ENCODE results near the gene CRYL1. TPM values are rescaled to one million over a fixed set of nuclear protein-coding genes. Genes with fewer than 3 reads are reported as not detected.

Gene CRYL1
- total RNA-seq, 1 donor from 2014 or later, result 30.5 TPM

DNA sequence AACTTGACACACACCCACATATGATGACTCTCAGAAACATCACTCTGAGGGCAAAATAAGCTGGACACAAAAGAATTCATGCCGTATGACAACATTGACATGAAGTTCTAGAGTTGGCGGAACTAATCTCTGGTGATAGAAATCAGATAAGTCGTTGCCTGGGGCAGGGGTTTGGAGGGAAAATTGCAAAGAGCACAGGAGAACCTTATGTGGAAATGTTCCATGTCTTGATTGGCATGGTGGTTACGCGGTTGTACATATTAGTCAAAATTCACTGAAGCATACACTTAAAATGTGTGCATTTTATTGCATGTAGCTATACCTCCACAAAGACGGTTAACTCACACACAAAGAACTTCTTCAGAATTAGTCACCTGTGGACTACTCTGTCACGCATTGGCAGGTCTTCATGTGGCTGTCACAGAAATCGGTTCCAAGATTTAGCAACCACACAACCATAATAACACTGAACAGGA is 155.7 kb downstream of the CRYL1 start:
- no peak for DNase-seq

DNA sequence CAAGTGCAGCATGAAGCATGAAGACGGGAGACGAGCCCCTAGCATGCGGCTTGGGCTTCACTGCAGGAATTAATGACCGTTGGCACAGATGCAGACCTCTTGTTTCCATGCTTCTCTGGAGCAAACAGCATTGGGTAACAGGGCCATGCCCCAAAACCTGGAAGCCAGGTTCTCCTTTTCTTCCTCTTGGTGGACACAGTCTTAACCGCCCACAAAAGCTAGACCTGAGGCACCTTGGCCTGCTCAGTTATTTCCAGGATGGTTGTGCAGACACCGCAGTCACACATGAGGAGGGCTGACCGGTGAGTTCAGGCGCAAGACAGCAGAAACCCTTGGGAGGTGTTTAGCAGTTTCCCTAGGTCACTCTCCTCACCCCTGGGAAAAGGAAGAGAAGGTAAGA is 159.6 kb downstream of the CRYL1 start:
- DNase-seq, result no peak

- DNase-seq, result no peak
Observed at GRCh38 chr13:20363603-20364002, 162.1 kb downstream of the CRYL1 start.

- DNase-seq, result no peak
Observed at GRCh38 chr13:20363172-20363571, 162.5 kb downstream of the CRYL1 start.

DNA sequence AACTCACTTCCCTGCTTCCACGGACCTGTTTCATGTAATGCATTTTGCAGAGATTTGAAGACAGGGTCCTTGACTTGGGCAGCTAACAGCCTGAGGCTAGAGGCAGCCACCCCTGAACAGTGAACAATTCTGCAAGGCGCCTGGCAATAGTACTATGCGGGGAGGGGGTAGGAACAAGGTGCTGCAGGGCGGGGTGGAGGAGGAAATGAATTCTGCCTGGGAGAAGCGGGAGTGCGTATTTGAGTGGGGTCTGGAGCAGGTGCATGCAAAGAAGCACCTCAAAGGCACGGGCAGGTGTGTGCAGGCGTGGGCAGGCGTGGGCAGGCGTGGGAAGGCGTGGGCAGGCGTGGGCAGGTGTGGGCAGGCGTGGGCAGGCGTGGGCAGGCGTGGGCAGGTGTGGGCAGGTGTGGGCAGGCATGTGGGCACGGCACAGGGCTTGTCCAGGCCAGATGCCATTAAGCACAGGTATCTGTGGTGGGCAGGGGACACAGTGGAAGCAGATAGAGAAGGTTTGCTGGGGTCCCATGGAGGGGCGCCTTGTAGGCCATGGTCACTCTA is 163.1 kb downstream of the CRYL1 start:
- DNase-seq, result no peak

GRCh38 chr13:20360835-20361412 is 164.7 kb downstream of the CRYL1 start:
- DNase-seq, result no peak

- no peak for DNase-seq
Observed at GRCh38 chr13:20360041-20360491, 165.6 kb downstream of the CRYL1 start.

GRCh38 chr13:20359335-20359734 is 166.3 kb downstream of the CRYL1 start:
- no peak for DNase-seq

DNA sequence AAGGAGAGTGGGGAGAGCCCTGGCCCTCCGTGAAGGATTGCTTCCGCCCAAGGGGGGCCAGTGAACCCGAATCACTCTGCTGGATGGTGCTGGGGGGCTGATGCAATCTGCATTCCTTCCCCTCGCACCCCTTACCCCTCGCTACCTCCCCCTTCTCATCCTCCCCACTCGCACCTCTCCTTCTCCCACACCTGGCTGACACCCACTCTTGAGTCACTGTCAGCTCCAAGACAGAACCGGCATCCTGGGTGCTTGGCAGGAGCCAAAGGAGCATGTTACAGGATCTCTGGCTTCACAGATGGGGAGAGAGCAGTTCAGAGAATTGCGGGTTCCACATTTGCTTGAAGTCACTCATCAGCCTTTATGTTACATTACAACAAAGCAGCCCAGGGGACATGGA is 167.6 kb downstream of the CRYL1 start:
- no peak for DNase-seq

DNA sequence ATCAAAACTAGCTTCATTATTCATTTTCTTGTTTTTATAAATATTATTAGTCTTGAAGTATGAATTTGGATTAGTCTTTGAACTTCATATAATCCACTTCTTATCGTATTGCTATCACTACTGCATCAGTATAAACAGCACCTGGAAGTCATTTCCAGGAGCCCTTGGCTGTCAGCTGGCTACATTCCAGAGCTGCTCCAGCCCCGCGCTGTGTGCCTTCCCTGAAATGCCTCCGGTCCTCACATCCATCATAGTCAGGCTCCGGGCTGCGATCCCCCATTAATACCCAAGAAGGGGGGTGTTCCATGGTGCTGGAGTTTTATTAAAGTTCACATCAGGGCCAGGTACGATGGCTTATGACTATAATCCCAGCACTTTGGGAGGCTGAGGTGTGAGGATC is 169.2 kb downstream of the CRYL1 start:
- DNase-seq, result no peak

DNA sequence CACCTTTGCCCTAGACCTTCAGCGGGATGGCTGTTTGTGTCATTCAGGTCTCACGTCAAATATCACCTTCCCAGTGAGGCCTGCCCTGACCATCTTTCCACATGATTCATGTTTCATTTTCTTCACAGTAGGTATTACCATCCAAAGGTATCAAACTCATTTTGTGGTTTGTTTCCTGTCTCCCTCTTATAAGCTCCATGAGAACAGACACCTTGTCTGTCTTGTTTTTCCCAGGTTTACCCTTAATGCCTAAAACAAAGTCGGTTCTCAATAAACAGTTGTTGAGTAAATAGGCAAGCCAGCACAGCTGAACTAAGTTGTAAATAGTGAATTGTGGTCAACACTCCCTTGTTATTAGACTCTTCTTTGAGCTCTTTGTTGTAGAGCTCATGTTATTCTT is 170.9 kb downstream of the CRYL1 start:
- DNase-seq, result no peak

DNA sequence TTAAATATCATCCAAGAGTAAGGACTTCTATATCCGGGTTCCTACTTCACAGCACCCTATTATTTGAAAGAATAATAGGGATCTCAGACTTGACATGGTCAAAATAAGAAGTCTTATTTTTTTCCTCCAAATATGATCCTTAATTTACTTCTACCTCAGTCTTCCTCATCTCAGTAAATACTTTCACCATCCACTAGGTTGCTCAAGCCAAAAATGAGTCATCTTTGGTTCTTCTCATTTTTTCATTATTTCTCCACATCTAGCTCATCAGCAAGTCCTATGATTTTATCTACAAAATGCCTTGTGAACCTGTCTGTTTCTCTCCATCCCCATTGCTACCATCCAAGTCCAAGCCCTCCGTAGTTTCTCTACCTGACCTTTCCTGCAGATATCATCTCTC is 171.7 kb downstream of the CRYL1 start:
- DNase-seq, result no peak

Small RNA genes lying within 50 kb of the gene (small RNA-seq; reads per million reads assigned to genes)
- not detected for gene MIR4499 (ENCODE audit: low replicate concordance)

Other genes with a start within 250 kb of the CRYL1 start
- 21.1 TPM for gene IFT88, start 41.3 kb upstream of the CRYL1 start, total RNA-seq
- gene IL17D, start 177.8 kb upstream of the CRYL1 start, total RNA-seq, result 5.9 TPM
- gene EEF1AKMT1, start 248.1 kb upstream of the CRYL1 start, total RNA-seq, result 12.9 TPM